Transverse colon (tissue), 3 donors: ENCODE data around the gene STAC3.
A peak's percentile ranks its signal among the peaks of the same experiment; 100 is the strongest.

ENCODE experiments used
- POLR2A ChIP-seq: fragments of 450-650 bp; IDR thresholded peaks from one replicate; pipeline ENCODE4 v1.6.1; 2016; ENCODE audit warnings: antibody characterized with exemption, mild to moderate bottlenecking, moderate library complexity
- TF ChIP-seq, protein P1 (sequence below), 5 experiments: fragments of 200-600 bp in 3 of 5; fragments of 450-650 bp in 2 of 5; sonication (generic) in 3 of 5; IDR thresholded peaks; 1 replicate in 2 of 5; 2 replicates in 3 of 5; pipeline ENCODE4 v1.5.1; 2016 to 2017; ENCODE audit warnings: antibody characterized with exemption in 5 of 5, inconsistent platforms in 3 of 5, mild to moderate bottlenecking in 2 of 5, moderate library complexity in 1 of 5

- TF ChIP-seq, protein P1, sequence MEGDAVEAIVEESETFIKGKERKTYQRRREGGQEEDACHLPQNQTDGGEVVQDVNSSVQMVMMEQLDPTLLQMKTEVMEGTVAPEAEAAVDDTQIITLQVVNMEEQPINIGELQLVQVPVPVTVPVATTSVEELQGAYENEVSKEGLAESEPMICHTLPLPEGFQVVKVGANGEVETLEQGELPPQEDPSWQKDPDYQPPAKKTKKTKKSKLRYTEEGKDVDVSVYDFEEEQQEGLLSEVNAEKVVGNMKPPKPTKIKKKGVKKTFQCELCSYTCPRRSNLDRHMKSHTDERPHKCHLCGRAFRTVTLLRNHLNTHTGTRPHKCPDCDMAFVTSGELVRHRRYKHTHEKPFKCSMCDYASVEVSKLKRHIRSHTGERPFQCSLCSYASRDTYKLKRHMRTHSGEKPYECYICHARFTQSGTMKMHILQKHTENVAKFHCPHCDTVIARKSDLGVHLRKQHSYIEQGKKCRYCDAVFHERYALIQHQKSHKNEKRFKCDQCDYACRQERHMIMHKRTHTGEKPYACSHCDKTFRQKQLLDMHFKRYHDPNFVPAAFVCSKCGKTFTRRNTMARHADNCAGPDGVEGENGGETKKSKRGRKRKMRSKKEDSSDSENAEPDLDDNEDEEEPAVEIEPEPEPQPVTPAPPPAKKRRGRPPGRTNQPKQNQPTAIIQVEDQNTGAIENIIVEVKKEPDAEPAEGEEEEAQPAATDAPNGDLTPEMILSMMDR (IDR thresholded peaks at IDR 0.05), result peak; percentile 37 to 74 (median 72)
- no peak for TF ChIP-seq POLR2A
Measured at GRCh38 chr12:57224973-57225679, 25.9 kb downstream of the STAC3 start.
